ENCODE results near the gene AZI2.
A peak's percentile ranks its signal among the peaks of the same experiment; 100 is the strongest.

Gene AZI2

GRCh38 chr3:28348629-28349468 lies at the start of gene AZI2, which contains the start of gene ZCWPW2:
TSS of gene AZI2 (minus strand) at chr3:28348824. CDS start at chr3:28340617, 8,207 bp downstream.
TSS of gene ZCWPW2 (plus strand) at chr3:28348721. CDS start at chr3:28413069, 64,348 bp downstream.
- FAIRE-seq = no peak

- no peak for FAIRE-seq
Measured at GRCh38 chr3:28388978-28389377, 40.4 kb upstream of the AZI2 start.

- no peak for FAIRE-seq
Measured at GRCh38 chr3:28386049-28386448, 37.4 kb upstream of the AZI2 start.

GRCh38 chr3:28376424-28376823 lies 27.8 kb upstream of the AZI2 start:
- no peak for FAIRE-seq

- FAIRE-seq = peak; percentile 13
Measured at GRCh38 chr3:28349469-28350000, 911 bp upstream of the AZI2 start.

GRCh38 chr3:28348265-28348628 lies 377 bp downstream of the AZI2 start:
- FAIRE-seq = no peak

GRCh38 chr3:28347374-28348264 lies 1.0 kb downstream of the AZI2 start:
- FAIRE-seq = peak; percentile 85

GRCh38 chr3:28345690-28346089 lies 2.9 kb downstream of the AZI2 start:
- peak; percentile 5 for FAIRE-seq

GRCh38 chr3:28343144-28343543 lies 5.5 kb downstream of the AZI2 start:
- FAIRE-seq = no peak

- no peak for FAIRE-seq
Measured at GRCh38 chr3:28337230-28337629, 11.4 kb downstream of the AZI2 start.

- no peak for FAIRE-seq
Measured at GRCh38 chr3:28335246-28335645, 13.4 kb downstream of the AZI2 start.

GRCh38 chr3:28334552-28334951 lies 14.1 kb downstream of the AZI2 start:
- FAIRE-seq = peak; percentile 53

GRCh38 chr3:28328188-28329151 lies 20.2 kb downstream of the AZI2 start:
- FAIRE-seq = peak; percentile 99

GRCh38 chr3:28326458-28326926 lies 22.1 kb downstream of the AZI2 start:
- FAIRE-seq = no peak

GRCh38 chr3:28322464-28322863 lies 26.2 kb downstream of the AZI2 start:
- FAIRE-seq = no peak

- FAIRE-seq = no peak
Measured at GRCh38 chr3:28320981-28321380, 27.6 kb downstream of the AZI2 start.

GRCh38 chr3:28317438-28318022 lies 31.1 kb downstream of the AZI2 start:
- peak; percentile 98 for FAIRE-seq

- no peak for FAIRE-seq
Measured at GRCh38 chr3:28316226-28316625, 32.4 kb downstream of the AZI2 start.

- FAIRE-seq = no peak
Measured at GRCh38 chr3:28315711-28316110, 32.9 kb downstream of the AZI2 start.

GRCh38 chr3:28308196-28308595 lies 40.4 kb downstream of the AZI2 start:
- FAIRE-seq = peak; percentile 13

GRCh38 chr3:28301688-28302087 lies 46.9 kb downstream of the AZI2 start:
- no peak for FAIRE-seq
